LoVo (cell line): ENCODE data around the gene SLC7A1.

Experiments used
- DNase-seq: peaks from one replicate; pipeline ENCODE4 v3.0.0-alpha.2; 2016; ENCODE audit warnings: low spot score

SLC7A1 gene

GRCh38 chr13:29510651-29511084, 84.8 kb downstream of the SLC7A1 start:
- DNase-seq: no peak

DNA sequence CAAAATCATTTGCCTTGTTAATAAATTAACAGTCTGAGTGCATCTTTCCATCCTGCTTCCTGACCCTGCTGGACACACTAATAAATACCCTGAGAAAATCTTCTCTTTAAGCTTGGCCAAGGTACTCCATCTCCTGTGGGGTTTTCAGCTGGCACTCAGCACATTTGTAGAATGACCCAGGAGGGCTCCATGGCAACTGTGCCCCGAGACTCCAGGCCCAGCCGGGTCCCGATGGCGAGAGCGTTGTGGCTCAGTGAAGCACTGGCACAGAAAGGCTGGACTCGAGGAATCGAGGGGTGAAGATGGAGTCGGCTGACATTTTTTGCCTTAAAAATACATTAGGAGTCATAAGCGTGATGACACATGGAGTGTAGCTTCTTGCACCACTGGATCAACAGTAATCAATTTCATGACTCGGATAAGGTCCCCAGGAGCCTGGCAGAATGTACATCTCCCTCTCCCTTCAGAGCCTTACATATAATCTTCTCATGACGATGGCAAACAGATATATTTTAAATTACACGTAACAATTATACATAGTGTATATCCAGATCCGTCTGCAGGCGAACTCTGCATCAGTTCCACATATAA, 85.4 kb downstream of the SLC7A1 start:
- DNase-seq: no peak

- no peak for DNase-seq
Measured at GRCh38 chr13:29508876-29509252, 86.6 kb downstream of the SLC7A1 start.

DNA sequence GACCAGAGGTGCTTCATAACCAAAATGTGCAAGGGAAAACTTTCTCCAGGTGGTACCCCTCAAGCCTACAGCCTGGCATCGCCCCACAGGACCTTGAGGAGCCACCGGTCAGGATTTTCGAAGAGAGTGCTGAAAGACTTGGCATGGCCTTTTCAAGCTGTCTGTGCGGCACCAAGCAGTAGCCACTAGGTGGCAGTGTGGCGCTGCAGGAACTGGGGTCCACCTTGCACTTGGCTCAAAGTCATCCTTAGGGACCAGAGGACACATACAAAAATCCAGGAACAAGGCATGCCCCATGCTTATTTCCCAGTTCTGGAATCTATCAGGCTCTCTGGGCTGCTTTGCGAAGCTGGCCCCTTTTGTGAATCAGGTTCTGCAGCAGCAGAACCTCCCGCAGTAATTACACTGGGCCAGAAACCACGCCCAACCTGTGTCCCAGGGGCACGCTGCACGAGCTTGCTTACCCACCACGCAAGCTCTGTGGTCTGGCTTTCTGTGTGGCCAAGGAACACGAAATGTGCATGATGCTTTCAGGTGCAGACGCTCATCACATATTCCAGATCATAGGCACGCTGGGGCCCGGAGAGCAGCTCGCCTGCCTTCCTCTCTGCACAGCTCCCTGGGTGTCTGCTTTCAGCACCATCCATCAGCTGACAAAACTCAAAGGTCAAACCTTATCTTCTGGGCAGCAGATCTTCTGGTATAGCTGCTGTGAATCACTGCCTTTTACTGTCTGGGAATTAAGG, 87.2 kb downstream of the SLC7A1 start:
- peak; percentile 71 for DNase-seq

DNA sequence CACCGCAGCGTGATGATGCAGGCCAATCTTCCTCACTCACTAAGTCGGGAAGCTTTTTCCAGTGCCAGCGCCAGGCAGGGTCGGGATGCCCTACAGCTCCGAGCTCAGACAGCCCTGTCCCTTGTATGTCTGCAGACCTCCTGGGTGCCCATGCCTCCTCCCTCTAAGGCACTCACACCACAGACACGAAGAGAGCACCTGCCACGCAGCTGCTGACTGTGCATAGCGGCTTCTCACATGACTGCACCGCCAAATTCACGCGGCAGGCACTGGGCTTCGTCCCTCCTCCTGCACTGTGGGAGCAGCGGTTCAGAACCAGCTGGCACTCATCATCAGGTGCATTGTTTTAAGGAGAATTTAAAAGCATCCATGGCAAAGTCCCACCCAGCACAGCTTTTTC, 88.1 kb downstream of the SLC7A1 start:
- DNase-seq: no peak

DNA sequence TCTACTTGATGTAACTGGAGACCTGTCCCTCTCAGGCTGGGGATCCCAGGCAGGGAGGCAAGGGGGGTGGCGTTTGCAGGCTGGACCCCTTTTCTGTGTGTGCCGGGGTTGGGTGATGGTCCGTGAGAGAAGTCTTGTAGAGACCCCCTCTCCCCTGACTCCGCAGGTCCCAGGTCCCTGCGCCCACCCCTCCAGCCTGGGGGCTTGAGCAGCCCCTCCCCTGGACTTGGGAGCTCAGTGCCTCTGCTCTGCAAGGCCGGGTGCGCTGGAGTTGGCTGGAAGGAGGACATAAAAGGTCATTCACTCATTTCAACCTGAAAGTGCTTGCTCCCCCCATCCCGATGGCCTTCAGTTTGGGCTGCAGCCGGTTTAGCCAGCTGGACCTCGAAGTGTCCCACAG, 89.5 kb downstream of the SLC7A1 start:
- no peak for DNase-seq

DNA sequence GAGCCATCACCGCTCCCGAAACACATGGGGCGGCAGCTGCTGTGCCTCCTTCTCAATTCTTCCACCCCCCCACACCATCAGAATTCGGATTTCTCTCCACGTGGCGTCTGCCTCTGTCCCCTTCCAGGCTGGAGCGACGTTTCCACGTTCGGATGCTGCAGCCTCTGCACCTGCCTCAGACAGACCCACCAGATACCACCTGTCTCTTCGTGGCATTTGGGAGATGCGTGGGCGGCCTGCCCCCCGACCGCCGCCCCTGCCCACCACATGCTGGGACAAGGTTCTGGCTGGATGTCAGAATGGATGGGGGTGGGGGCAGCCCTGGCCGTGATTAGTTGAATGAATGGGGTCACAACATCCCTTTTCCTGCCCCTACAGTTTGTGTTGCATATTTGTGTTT, 90.0 kb downstream of the SLC7A1 start:
- DNase-seq: no peak

GRCh38 chr13:29504691-29505090, 90.8 kb downstream of the SLC7A1 start:
- DNase-seq: no peak

GRCh38 chr13:29503041-29503837, 92.2 kb downstream of the SLC7A1 start:
- DNase-seq: no peak

GRCh38 chr13:29502391-29503008, 93.0 kb downstream of the SLC7A1 start:
- DNase-seq: no peak

DNA sequence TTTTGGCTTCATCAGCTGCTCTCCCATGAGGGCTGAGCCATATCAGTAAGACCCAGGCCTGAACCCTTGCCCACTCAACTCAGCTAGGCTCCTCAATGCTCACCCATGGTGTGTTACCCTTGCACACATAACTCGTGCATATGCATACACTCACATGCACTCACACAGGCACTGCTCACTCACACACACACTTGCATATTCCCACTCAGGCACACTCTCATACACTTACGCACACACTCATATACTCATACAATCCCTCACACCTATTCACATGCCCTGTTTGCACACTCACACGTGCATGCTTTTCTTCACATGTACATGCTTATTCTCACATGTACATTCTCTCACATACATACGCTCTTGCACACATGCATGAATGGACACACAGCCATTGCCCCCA, 93.8 kb downstream of the SLC7A1 start:
- no peak for DNase-seq

DNA sequence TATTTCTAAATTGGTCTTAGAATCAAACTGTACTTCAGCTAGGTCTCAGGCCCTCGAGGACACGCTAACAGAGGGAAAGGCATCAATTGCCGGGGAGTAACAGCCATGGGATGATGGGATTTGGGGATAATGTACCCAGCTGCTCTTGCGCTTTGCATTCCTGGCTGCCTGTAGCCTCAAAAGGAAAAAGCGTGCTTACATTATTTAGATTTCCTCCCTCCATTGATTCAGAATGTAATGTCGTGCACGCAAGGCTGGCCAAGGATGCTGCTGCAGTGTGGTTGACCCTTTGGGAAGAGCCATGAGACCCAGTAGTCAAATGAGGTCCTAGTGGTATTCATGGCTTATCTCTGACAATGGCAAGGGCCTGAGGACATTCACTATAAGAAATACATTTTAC, 95.1 kb downstream of the SLC7A1 start:
- no peak for DNase-seq

GRCh38 chr13:29499506-29500165, 95.9 kb downstream of the SLC7A1 start:
- no peak for DNase-seq

DNA sequence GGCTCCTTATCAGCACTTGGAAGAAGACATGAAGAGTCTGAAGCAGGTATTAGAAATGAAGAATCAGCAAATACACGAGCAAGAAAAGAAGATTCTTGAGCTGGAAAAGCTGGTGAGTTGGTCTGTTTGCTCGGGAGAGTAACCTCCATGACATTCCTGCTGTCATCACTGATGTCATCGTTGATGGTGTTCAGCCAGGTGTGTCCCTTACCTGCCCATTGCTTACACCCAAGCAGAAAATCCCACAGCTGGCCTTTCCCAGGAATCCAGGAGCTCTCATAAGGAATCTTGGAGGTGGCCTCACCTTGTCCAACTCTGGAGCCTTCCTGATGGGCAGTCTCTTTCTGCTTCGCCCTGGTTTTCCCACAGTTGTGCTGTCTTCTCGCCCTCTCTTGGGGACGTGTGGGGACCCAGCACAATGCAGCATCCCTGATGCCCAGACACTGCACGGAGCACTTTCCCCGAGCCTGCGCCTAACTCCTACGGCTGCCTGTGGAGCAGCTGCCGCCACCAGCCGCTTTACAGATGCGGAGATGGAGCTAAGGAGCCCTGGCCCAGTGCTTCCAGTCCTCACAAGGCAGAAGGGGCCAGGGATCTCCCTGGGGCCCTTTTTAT, 97.0 kb downstream of the SLC7A1 start:
- DNase-seq: no peak

DNA sequence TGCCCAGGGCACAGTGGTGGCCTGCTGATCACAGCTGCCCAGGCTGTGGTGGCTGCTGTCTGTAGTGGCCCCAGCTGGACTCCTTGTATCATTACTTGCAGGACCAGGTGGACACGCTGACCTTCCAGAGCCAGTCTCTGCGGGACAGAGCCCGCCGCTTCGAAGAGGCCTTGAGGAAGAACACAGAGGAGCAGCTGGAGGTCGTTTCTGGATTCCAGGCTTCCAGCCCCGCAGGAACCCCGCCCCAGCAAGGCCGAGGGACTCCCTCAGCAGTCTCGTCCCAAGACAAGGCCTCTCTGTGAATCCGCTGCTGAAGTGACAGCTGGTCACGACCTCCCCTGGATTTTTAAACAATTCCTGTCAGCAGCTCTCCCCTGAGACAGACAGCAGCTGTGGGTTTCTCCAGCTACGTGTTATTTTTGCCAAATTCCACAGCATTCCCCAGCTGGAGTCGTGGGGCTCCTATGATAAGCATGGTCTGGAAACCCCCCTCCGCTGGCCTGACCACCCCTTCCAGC, 98.3 kb downstream of the SLC7A1 start:
- no peak for DNase-seq

DNA sequence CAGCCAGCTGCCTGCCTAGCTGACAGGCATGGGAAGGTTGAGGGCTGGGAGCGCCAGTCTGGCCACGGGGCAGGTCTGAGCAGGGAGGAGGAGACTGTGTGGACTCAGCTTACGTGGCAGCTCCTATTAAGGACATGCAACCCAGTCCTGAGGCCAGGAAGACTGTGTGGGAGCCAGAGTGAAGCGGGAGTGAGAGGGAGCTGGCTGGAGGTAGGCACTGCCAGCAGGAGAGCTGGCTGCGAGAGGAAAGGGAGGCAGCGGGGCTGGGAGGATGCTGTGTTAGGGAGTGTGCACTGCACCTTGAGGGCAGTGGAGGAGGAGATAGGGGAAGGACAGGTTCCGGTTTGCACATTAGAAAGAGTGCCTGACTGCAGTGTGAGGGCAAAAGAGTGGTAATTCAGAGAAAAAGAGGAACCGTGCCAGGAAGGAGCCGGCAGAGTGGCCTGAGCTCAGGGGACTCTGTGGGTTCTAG, 99.2 kb downstream of the SLC7A1 start:
- DNase-seq: no peak

- DNase-seq: no peak
Measured at GRCh38 chr13:29494520-29494919, 101.0 kb downstream of the SLC7A1 start.

DNA sequence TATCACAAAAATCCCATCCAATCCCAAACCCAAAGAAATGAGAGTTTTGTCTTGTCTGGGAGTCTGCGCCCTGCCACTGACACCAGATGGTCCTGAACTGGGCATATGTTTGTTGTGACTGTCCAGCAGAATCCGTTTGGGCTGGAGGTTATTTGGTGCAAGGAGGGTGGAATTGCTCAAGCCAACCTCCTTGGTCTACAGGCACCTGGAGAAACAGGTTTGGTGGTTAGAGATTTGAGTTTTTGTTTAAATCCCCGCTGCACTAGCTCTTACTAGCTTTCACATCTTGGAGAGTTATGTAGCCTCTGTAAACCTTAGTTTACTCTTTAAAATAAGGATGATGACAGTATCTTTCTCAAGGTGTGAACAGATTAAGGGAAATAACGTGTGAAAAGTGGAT, 101.7 kb downstream of the SLC7A1 start:
- DNase-seq: no peak

GRCh38 chr13:29491248-29491647, 104.2 kb downstream of the SLC7A1 start:
- DNase-seq: no peak

DNA sequence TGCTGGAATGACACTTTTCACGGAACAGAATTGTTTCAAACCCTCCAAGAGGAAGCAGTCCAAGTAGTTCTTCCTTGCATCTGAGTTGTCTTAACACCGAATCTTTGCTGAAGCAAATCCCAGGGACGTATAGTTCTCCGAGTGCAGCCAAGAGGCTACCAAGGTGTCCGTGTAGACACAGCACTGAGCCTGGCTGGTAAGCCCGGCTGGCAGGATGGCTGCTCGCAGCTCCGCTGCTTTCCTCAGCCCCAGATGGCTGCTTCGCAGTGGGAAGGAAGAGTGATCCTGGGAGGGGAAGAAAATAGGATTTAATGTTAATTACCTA, 105.0 kb downstream of the SLC7A1 start:
- DNase-seq: no peak
